Daoy (cell line): ENCODE results near the gene HSPB9. TPM values are rescaled to one million over a fixed set of nuclear protein-coding genes. Genes with fewer than 3 reads are reported as not detected.

Experiments used
- DNase-seq: peaks from one replicate; pipeline ENCODE4 v3.0.0-alpha.2; 2015; ENCODE audit warnings: low read depth
- total RNA-seq: library from RNA; depleted of rRNA; stranded (reverse); fragments of >200 nt; shearing (Covaris generic); gene quantifications from 2 replicates; pipeline ENCODE4 v1.2.3, GENCODE V29; 2014

The HSPB9 gene
- total RNA-seq, 1 experiment from 2014 or later, result 0.06 TPM

GRCh38 chr17:42098730-42099399 is 23.7 kb upstream of the HSPB9 start:
- no peak for DNase-seq

GRCh38 chr17:42101513-42102292 is 20.9 kb upstream of the HSPB9 start:
- peak; percentile 77 for DNase-seq

GRCh38 chr17:42103221-42103954 is 19.2 kb upstream of the HSPB9 start:
- DNase-seq, result no peak

- no peak for DNase-seq
Observed at GRCh38 chr17:42104264-42104663, 18.3 kb upstream of the HSPB9 start.

GRCh38 chr17:42106009-42106408 is 16.6 kb upstream of the HSPB9 start:
- no peak for DNase-seq

- no peak for DNase-seq
Observed at GRCh38 chr17:42107124-42107523, 15.5 kb upstream of the HSPB9 start.

GRCh38 chr17:42107597-42108576 is 14.7 kb upstream of the HSPB9 start:
- DNase-seq, result peak; percentile 29

DNA sequence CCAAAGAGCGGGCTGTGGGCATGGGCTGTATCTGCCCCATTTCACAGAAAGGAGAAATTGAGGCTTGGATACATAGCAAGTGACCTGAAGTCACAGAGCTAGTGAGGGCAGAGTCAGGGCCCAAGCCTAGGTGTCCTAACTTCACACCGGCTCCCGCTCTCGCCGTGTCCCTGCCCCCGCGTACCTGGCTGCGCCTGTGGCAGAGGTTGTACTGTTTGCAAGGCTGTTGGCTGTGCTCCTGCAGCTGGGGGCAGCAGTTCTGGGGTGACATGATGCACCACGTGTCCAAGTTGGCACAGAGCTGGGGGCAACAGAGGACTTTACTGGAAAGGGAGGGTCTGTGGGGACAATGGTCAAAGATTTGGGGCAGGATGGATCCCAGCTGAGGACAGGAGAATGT is 13.5 kb upstream of the HSPB9 start:
- DNase-seq, result no peak

DNA sequence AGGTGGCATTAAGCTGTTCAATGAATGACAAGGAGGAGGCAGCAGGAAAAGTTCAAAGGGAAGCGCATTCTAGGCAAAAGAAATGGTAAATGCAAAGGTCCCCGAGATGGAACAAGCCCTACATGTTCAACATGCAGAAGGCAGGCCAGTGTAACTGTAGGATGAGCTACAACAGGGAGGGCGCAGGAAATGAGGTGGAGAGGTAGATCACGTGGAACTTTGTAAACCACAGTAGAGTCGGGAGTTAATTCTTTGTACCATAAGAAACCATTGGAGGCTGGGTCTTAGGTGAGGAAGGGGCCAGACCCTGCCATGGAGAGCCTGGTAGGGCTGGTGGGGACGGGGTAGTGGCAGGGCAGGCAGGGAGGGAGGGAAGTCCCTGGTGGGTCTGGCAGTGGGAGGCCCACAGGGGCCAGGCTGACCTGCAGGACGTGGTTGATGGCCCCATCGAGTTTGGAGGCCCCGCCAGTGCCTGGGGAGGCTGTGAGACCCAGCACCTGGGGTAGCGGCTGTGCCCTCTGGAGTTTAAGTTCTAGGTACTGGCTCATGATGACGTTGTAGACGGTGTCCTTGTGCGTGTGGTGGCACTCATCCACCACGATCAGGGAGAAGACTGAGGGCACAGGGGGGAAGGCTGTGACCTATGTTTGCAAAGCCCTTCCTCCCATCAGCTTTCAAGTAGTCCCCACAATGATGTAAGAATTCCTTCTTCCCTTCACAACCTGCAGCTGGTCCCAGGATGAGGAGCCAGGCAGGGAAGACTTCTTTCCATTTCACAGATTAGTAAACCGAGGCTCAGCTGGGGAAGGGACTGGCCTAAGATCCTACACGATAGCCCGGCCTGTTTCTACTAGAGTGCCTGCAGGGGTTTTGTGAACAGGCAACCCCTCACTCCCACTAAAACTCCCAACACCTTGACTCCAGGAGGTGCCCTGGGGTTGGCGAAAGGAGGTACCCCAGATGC is 12.0 kb upstream of the HSPB9 start:
- no peak for DNase-seq

- DNase-seq, result no peak
Observed at GRCh38 chr17:42111265-42111636, 11.4 kb upstream of the HSPB9 start.

GRCh38 chr17:42111871-42112551 is 10.6 kb upstream of the HSPB9 start:
- peak; percentile 54 for DNase-seq

DNA sequence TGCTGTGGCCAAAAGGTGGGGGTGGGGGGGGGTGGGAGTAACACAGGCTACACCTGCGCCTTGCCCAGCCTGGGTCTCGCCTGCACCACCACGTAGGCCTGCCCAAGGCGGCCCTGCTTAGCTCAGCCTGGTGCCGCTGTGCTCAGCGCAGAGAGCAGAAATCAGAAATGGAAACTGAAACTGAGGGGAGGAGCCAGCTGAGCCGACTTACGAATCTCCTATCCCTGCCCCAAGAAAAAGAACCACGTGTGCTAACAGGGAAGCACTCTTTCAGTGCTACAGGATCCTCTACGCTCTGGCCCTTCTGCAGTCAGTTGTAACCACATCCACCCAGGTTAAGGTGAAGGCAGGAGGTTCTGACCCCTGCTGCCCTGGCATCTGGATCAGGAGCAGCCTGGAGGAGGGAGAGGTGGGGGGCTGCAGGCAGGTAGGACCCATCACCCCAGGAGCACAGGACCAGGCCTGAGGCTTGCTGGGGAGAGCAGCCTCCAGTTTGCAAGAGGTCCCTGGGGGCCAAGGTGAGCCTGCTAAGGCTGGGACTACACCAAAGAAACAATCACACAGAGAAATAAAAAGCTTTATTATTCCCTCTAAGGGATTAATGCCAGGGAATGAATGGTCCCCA is 9.9 kb upstream of the HSPB9 start, which contains the start of gene DHX58:
Gene DHX58 (minus strand): TSS at position 163 of the 625 bp plus-strand sequence. CDS start 822 bp downstream, outside the sequence.
- DNase-seq, result peak; percentile 82

- no peak for DNase-seq
Observed at GRCh38 chr17:42113293-42114069, 9.1 kb upstream of the HSPB9 start.

DNA sequence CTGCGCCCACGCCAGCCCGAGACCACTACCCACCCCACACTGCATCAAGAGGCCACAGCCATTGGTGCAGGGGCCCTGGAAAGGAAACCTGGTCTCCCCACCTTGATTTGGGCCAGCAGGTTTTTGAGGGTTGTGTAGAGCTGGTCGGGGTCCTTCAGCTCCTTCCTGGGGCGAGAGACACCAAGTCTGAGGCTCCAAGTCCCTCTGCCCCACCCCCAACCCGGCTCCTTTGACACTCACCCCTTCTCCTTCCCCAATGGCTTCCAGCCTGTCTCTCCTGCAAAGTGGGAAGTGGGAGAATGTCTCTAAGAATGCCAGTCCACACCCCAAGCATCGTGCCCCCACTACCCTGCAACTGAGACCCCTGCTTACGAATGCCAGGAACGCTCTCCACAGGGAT is 8.5 kb upstream of the HSPB9 start:
- no peak for DNase-seq

DNA sequence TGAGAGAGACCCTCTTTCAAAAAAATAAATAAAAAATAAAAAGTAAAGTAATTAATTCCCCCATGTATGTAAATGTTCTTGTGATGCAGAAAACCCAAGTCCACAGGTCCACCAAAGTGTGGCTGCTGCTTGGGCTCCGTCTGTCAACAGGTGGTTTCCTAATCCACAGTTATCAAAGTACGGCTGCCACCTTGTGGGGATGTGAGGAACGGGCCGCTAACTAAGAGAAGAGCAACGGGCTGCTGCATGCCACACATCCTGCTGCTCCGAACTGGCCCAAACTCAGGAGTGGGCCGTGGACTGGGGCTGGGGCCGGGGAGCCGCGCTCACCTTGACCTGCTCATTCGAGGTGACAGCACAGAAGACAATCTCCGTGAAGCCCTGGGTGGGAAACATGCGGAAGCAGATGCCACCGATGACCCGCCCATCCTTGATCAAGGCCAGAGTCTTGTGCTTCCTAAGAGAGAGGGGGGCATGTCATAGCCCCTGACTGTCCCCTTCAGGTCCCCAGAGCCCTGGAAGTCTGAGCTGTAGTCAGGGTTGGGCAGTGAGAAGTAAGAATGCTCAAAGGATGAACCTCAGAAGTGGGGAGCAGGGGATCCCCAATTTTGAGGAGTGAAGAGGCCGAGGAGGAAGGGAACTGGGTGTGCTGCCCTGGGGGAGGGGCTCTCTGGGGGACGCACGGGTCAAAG is 5.8 kb upstream of the HSPB9 start:
- peak; percentile 73 for DNase-seq

DNA sequence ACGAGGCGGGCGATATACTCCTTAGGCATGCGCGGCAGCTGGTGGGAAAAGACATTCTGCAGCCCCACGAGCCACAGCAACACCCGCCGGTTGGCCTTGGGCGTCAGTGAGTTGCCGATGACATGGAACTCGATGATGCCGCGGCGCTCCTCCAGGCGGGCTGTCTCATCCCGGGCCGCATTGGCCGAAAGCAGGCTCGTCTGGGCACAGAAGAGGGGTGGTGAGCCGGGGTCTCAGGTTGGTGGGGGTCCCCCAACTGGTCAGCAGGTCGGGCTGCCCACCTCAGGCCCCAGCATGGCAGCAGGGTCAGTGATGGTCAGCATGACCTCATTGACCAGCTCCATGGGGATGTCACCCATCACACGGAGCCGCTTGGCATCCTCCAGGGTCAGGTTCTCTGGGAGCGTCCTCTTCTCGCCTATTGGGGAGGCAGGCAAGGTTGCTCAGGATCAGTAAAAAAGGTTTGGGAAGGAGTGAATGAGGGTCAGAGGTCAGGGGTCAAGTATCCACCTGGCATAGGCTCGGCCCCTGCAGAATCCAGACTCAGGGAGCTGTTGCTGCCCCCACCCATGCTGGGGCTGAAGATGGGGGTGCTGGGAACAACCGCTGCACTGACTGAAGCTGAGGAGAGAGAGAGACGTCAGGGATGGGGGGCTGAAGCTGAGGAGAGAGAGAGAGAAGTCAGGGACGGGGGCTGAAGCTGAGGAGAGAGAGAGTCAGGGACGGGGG is 5.0 kb upstream of the HSPB9 start:
- DNase-seq, result no peak

- no peak for DNase-seq
Observed at GRCh38 chr17:42118126-42118510, 4.5 kb upstream of the HSPB9 start.
